Sigmoid colon (tissue), 3 donors: ENCODE measurements around the gene LGR6.

Source experiments
- CTCF ChIP-seq, 4 experiments: fragments of 450-650 bp in 3 of 4; fragments of 200-600 bp in 1 of 4; IDR thresholded peaks; one replicate each; pipeline ENCODE4 v1.5.1; 2016 to 2019; ENCODE audit warnings: antibody characterized with exemption in 4 of 4, mild to moderate bottlenecking in 3 of 4, moderate library complexity in 2 of 4
- POLR2A ChIP-seq, 2 donors: fragments of 450-650 bp; IDR thresholded peaks; one replicate each; pipeline ENCODE4 v1.6.1; 2016; ENCODE audit warnings: antibody characterized with exemption in 2 of 2, mild to moderate bottlenecking in 2 of 2, moderate library complexity in 2 of 2

- no peak for TF ChIP-seq POLR2A (IDR thresholded peaks at IDR 0.05)
- TF ChIP-seq CTCF (IDR thresholded peaks at IDR 0.05), result no peak
These were observed 46.6 kb upstream of the LGR6 start for GRCh38 chr1:202146993-202147392.
